Endothelial cell of umbilical vein (primary cell): ENCODE measurements around the gene CDC7. TPM values are rescaled to one million over a fixed set of nuclear protein-coding genes. Genes with fewer than 3 reads are reported as not detected.

Experiments
- BruUV-seq: library from RNA; stranded (reverse); fragments of 400-500 nt; replicated peaks from 2 replicates; lab custom pipeline; 2021; lab: Mats Ljungman, UMichigan
- CTCF ChIA-PET: fragments of 300-600, 350-600 bp; sonication (Branson Sonifier 250); formaldehyde crosslinking; loops from one replicate; lab custom pipeline; 2021; ENCODE audit warnings: antibody characterized with exemption, inconsistent platforms; lab: Charles Lee
- POLR2A ChIA-PET: fragments of 300-600, 350-600 bp; sonication (Branson Sonifier 250); formaldehyde crosslinking; loops from one replicate; lab custom pipeline; 2021; ENCODE audit warnings: antibody characterized with exemption, inconsistent platforms; lab: Charles Lee
- DNase-seq: peaks from one replicate; pipeline ENCODE4 v3.0.0-alpha.2; 2011; ENCODE audit warnings: low read depth, low spot score
- FAIRE-seq: peaks from 2 replicates; lab custom pipeline; 2011; peaks lifted over from hg19 to GRCh38; lab: Jason Lieb, UNC
- H2AFZ ChIP-seq: 2 replicates; pipeline ENCODE4 v1.6.0; 2012; ENCODE audit warnings: low read depth, low read length, control low read depth, inconsistent platforms
- H3K27ac ChIP-seq: 2 replicates; pipeline ENCODE4 v1.5.1; 2011; ENCODE audit warnings: low read depth, mild to moderate bottlenecking, control low read depth, low read length, moderate library complexity; ENCODE audit not compliant: insufficient read depth
- H3K27me3 ChIP-seq, 2 experiments: 2 replicates each; pipeline versions ENCODE4 v1.6.0 to v1.6.1; 2011; ENCODE audit warnings: low read length in 2 of 2, mixed read lengths in 1 of 2; ENCODE audit not compliant: control insufficient read depth in 2 of 2, insufficient read depth in 2 of 2
- H3K36me3 ChIP-seq, 2 experiments: 2 replicates in 1 of 2; 3 replicates in 1 of 2; pipeline ENCODE4 v1.5.1; 2011; ENCODE audit warnings: low read length in 2 of 2, mild to moderate bottlenecking in 1 of 2, moderate library complexity in 1 of 2; ENCODE audit not compliant: control insufficient read depth in 2 of 2, insufficient read depth in 2 of 2; ENCODE audit errors: extremely low read depth in 1 of 2
- H3K4me1 ChIP-seq: 3 replicates; pipeline ENCODE4 v1.5.1; 2011; ENCODE audit warnings: mild to moderate bottlenecking, low read length; ENCODE audit not compliant: control insufficient read depth, insufficient read depth; ENCODE audit errors: extremely low read depth
- H3K4me2 ChIP-seq: 2 replicates; pipeline ENCODE4 v1.6.1; 2011; ENCODE audit warnings: low read length, control low read depth, mixed read lengths; ENCODE audit not compliant: insufficient read depth
- H3K4me3 ChIP-seq, 3 experiments: fragments of 200-600 bp in 1 of 3; sonication (generic), shearing (Covaris generic) in 1 of 3; replicated peaks in 1 of 3; 2 replicates each; pipeline ENCODE4 v1.5.1; 2011 to 2016; ENCODE audit warnings: control low read depth in 3 of 3, low read length in 3 of 3, mild to moderate bottlenecking in 2 of 3, inconsistent platforms in 1 of 3, low read depth in 1 of 3, moderate library complexity in 1 of 3; ENCODE audit not compliant: insufficient read depth in 1 of 3
- H3K79me2 ChIP-seq: 2 replicates; pipeline ENCODE4 v1.6.0; 2012; ENCODE audit warnings: low read length, inconsistent platforms; ENCODE audit not compliant: control insufficient read depth, insufficient read depth
- H3K9ac ChIP-seq: replicated peaks from 2 replicates; pipeline ENCODE3; 2011; ENCODE audit warnings: low read length, control low read depth; ENCODE audit not compliant: insufficient read depth; ENCODE audit errors: extremely low read depth
- H3K9me1 ChIP-seq: replicated peaks from 3 replicates; pipeline ENCODE4 v1.6.0; 2011; ENCODE audit warnings: mild to moderate bottlenecking, low read length; ENCODE audit not compliant: control insufficient read depth, insufficient read depth; ENCODE audit errors: extremely low read depth
- H3K9me3 ChIP-seq: replicated peaks from 2 replicates; pipeline ENCODE4 v1.5.1; 2012; ENCODE audit warnings: low read length, inconsistent platforms; ENCODE audit not compliant: control insufficient read depth, insufficient read depth
- H4K20me1 ChIP-seq: replicated peaks from 2 replicates; pipeline ENCODE3; 2011; ENCODE audit warnings: mild to moderate bottlenecking, low read length; ENCODE audit not compliant: control insufficient read depth, insufficient read depth; ENCODE audit errors: extremely low read depth
- CTCF ChIP-seq, 2 donors: IDR thresholded peaks; 1 replicate in 1 of 2; 2 replicates in 1 of 2; pipeline ENCODE4 v1.5.1; 2011; ENCODE audit warnings: low read length in 2 of 2, mild to moderate bottlenecking in 2 of 2, moderate library complexity in 2 of 2, control low read depth in 1 of 2, inconsistent platforms in 1 of 2, low read depth in 1 of 2; ENCODE audit not compliant: insufficient read depth in 1 of 2; ENCODE audit errors: extremely low read depth in 1 of 2
- EZH2 ChIP-seq: IDR thresholded peaks from 2 replicates; pipeline ENCODE4 v1.6.1; 2012; ENCODE audit warnings: borderline replicate concordance, low read depth, mild to moderate bottlenecking, moderate library complexity, low read length, inconsistent platforms; ENCODE audit not compliant: severe bottlenecking
- FOS ChIP-seq: IDR thresholded peaks from 2 replicates; pipeline ENCODE4 v1.6.1; 2011; ENCODE audit warnings: mild to moderate bottlenecking, low read length, moderate library complexity, borderline replicate concordance; ENCODE audit not compliant: insufficient read depth
- GATA2 ChIP-seq: IDR thresholded peaks from 2 replicates; pipeline ENCODE4 v1.7.0; 2011; ENCODE audit warnings: low read depth, mild to moderate bottlenecking, moderate library complexity, mixed read lengths, low read length; ENCODE audit not compliant: insufficient read length, insufficient read depth
- JUN ChIP-seq: IDR thresholded peaks from 2 replicates; pipeline ENCODE4 v1.6.1; 2011; ENCODE audit warnings: borderline replicate concordance, low read depth; ENCODE audit not compliant: insufficient read length, insufficient read depth
- MYC ChIP-seq: IDR thresholded peaks from one replicate; pipeline ENCODE4 v1.6.1; 2011; ENCODE audit warnings: mild to moderate bottlenecking, low read depth, low read length
- POLR2A ChIP-seq: IDR thresholded peaks from 2 replicates; pipeline ENCODE4 v1.6.1; 2012; ENCODE audit warnings: low read depth, mild to moderate bottlenecking, control low read depth, low read length
- POLR2AphosphoS5 ChIP-seq: IDR thresholded peaks from 2 replicates; pipeline ENCODE4 v1.6.1; 2012; ENCODE audit warnings: low read depth, mild to moderate bottlenecking, control low read depth, low read length, moderate library complexity; ENCODE audit not compliant: insufficient read depth
- dilution Hi-C: fragments of 300-500 bp; cut with MboI; formaldehyde crosslinking; loops from one replicate; pipeline ENCODE4 v1.15.0; 2019; ENCODE audit warnings: low sequenced_read_pairs; ENCODE audit not compliant: extremely low pct_ligation_motif_present
- intact Hi-C: fragments of 100-400 bp; cut with micrococcal nuclease; formaldehyde crosslinking; loops from one replicate; pipeline ENCODE4 v1.10.0; 2022
- polyA plus RNA-seq, 4 experiments: library from polyadenylated mRNA; depleted of rRNA in 3 of 4; stranded (reverse) in 3 of 4; unstranded in 1 of 4; fragments of >200 nt; gene quantifications; 2 replicates each; pipeline versions ENCODE4 v1.2.1 to v1.2.3, GENCODE V29; 2011 to 2012; ENCODE audit warnings: missing spikeins in 1 of 4
- total RNA-seq: library from RNA; stranded (reverse); gene quantifications from 2 replicates; pipeline ENCODE4 v1.2.3, GENCODE V29; 2021
- TF ChIP-seq, protein P1 (sequence below): IDR thresholded peaks from 2 replicates; pipeline ENCODE4 v1.6.1; 2011; ENCODE audit not compliant: insufficient read depth, insufficient read length

Gene CDC7
- total and polyA plus RNA-seq, 2 donors (not counting 3 experiments of a cell fraction or from before 2014, with no cell fraction given), result 3.9 to 11.7 TPM

- H3K27me3 ChIP-seq, result peaks cover 0 to 16% of the 10 kb centered on the region in 2 experiments
- no peaks in the 10 kb centered on the region for H3K4me1 ChIP-seq
- no peaks in the 10 kb centered on the region for H3K79me2 ChIP-seq
- dilution Hi-C loops (no loop called here), intact Hi-C loops (no loop called here)
- no peak overlapping the region for H3K27ac ChIP-seq
- TF ChIP-seq EZH2, result no peak
- TF ChIP-seq POLR2A, result no peak
- TF ChIP-seq POLR2AphosphoS5, result no peak
- TF ChIP-seq, protein P1, sequence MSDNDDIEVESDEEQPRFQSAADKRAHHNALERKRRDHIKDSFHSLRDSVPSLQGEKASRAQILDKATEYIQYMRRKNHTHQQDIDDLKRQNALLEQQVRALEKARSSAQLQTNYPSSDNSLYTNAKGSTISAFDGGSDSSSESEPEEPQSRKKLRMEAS, result no peak
- TF ChIP-seq GATA2, result no peak
- TF ChIP-seq FOS, result no peak
- POLR2A ChIA-PET, result no interaction called here
- DNase-seq, result no peak
- no peak for FAIRE-seq
- H3K9ac ChIP-seq, result no peak overlapping the region
- no peaks in the 10 kb centered on the region for H3K9me1 ChIP-seq
- H3K4me2 ChIP-seq, result no peak overlapping the region
- BruUV-seq, result no TSS peak
- no peaks in the 10 kb centered on the region for H4K20me1 ChIP-seq
- CTCF ChIA-PET, result no interaction called here
- H3K36me3 ChIP-seq, result no peaks in the 10 kb centered on the region
- no peak overlapping the region for H2AFZ ChIP-seq
- no peaks in the 10 kb centered on the region for H3K9me3 ChIP-seq
- no peak overlapping the region for H3K4me3 ChIP-seq
Measured at GRCh38 chr1:91490501-91490900, 10.2 kb upstream of the CDC7 start.

DNA sequence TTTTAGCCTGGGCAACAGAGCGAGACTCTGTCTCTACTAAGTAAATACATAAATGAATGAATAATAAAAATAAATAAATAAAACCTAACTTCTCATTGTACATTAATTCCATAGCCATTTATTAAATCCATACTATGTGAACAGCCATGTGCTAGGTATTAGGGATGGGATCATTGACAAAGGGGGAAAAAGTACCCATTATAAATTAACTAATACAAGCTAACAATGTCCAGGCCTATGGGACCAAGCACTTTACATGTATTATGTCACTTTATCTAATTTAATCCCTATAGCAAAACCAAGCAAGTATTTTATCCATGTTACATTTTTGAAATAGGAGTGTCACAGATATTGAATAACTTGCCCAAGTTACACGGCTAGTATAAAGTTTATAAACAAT is 2.6 kb upstream of the CDC7 start:
- Histone ChIP-seq H3K4me3 (no peak overlapping the region), H3K79me2 (peaks cover 7% of the 10 kb centered on the region), H3K4me2 (no peak overlapping the region), H4K20me1 (no peaks in the 10 kb centered on the region), H3K27me3 (peaks cover 0 to 2% of the 10 kb centered on the region in 2 experiments), H3K9me3 (no peaks in the 10 kb centered on the region), H3K36me3 (no peaks in the 10 kb centered on the region), H3K4me1 (peaks cover 16% of the 10 kb centered on the region), H3K9me1 (no peaks in the 10 kb centered on the region), H2AFZ (no peak overlapping the region), H3K27ac (no peak overlapping the region), H3K9ac (no peak overlapping the region)
- dilution Hi-C loops (no loop called here), intact Hi-C loops (no loop called here)
- no peak for DNase-seq
- CTCF ChIA-PET, result no interaction called here
- POLR2A ChIA-PET, result no interaction called here
- TF ChIP-seq, protein P1, result no peak
- TF ChIP-seq POLR2A (no peak), MYC (no peak), JUN (no peak), POLR2AphosphoS5 (no peak), GATA2 (no peak), CTCF (IDR thresholded peaks at IDR 0.05; ENCODE audit: extremely low read depth in 1 of 2, insufficient read depth in 1 of 2, low read depth in 1 of 2, low read length in 2 of 2) (no peak), FOS (no peak), EZH2 (no peak)
- FAIRE-seq, result no peak
- no TSS peak for BruUV-seq
